Activated naive CD8-positive, alpha-beta T cell treated with anti-CD3 and anti-CD28 coated beads, Interleukin-2, amount 10 ng/mL, durations not matched to agents 7 days and 5 days (primary cell): Measurements from ENCODE around the gene OGFOD2. TPM values are rescaled to one million over a fixed set of nuclear protein-coding genes. Genes with fewer than 3 reads are reported as not detected.

Experiments
- ATAC-seq: fragments of 150-1000 bp; cut with Tn5 transposase; one replicate; pipeline ENCODE4 v1.10.0; 2021; ENCODE audit warnings: low read depth, moderate library complexity
- POLR2A ChIA-PET: fragments of 350-600 bp; sonication (Branson Sonifier 250); formaldehyde crosslinking; loops from one replicate; lab custom pipeline; 2021; ENCODE audit warnings: antibody characterized with exemption; lab: Charles Lee
- DNase-seq: peaks from one replicate; pipeline ENCODE4 v3.0.0; 2021
- H3K27ac Mint-ChIP-seq: one replicate; pipeline ENCODE4 v1.8.0; 2022; ENCODE audit warnings: mild to moderate bottlenecking, mixed read lengths
- H3K27me3 Mint-ChIP-seq: one replicate; pipeline ENCODE4 v1.8.0; 2022; ENCODE audit warnings: mild to moderate bottlenecking, moderate library complexity, mixed read lengths
- H3K36me3 Mint-ChIP-seq: one replicate; pipeline ENCODE4 v1.8.0; 2021; ENCODE audit warnings: mild to moderate bottlenecking, mixed read lengths
- H3K4me1 Mint-ChIP-seq: one replicate; pipeline ENCODE4 v1.8.0; 2021; ENCODE audit warnings: mixed read lengths
- H3K4me3 Mint-ChIP-seq: one replicate; pipeline ENCODE4 v1.8.0; 2022; ENCODE audit warnings: mild to moderate bottlenecking, moderate library complexity, mixed read lengths
- H3K9me3 Mint-ChIP-seq: one replicate; pipeline ENCODE4 v1.8.0; 2021; ENCODE audit warnings: mixed read lengths
- total RNA-seq, 2 experiments: library from RNA; stranded (reverse); gene quantifications; one replicate each; pipeline ENCODE4 v1.2.3, GENCODE V29; 2021

Gene OGFOD2
- total RNA-seq, 2 experiments from 2014 or later, result 33.8 to 35.5 TPM

DNA sequence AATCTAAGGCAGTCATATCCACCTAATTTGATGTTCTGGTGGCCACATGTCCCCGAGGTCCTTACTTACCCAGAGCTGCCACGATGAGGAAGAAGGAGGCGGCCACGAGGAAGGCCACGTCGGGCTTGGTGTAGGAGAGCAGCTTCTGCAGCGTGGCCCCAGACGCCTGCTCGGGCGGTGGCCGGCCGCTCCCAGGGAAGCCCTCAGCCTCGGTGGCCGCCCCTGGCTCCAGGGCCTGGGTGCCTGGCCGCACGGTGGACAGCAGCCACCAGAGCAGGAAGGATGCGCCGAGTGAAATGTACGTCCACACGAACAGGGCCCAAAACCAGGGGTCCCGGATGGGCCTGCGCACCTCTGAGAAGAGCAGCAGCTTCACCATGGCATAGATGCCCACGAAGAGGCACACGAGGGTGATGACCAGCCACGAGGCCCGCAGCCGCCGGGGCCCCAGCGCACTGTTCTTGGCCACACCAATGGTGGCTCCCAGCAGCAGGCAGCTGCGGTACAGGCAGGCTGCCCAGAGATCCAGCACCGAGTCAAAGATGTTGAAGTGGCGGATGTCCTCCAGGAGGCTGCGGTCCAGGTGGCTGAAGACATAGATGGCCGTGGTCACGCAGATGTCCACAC lies 15.4 kb upstream of the OGFOD2 start:
- Mint-ChIP-seq H3K27ac (no peak overlapping the region), H3K4me3 (no peak overlapping the region), H3K9me3 (no peaks in the 10 kb centered on the region), H3K27me3 (no peaks in the 10 kb centered on the region), H3K4me1 (peaks cover 2% of the 10 kb centered on the region), H3K36me3 (no peaks in the 10 kb centered on the region)
- DNase-seq (no peak), ATAC-seq (no peak)
- POLR2A ChIA-PET, result no interaction called here

DNA sequence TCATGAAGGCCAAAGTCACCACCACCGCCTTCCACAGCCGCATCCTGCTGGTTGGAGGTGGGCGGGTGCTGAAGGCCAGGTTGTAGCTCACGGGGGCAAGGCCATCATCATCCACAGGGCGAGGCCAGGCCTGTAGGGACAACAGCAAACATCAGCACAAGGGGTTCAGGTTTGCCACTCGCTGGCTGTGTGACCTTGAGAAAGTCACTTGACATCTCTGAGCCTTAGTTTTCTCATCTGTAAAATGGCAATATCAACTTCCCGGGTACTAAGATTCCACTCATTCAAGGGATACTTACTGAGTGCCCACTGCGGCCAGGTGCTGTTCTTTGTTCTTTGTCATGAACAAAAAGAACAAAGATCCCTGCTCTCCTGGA lies 14.9 kb upstream of the OGFOD2 start:
- POLR2A ChIA-PET, result interaction anchor here (0.7 kb wide), 1 partner anchor 19 kb away, joined by 3 read pairs; no protein-coding TSS in a partner anchor
- H3K4me3 Mint-ChIP-seq, result no peak overlapping the region

GRCh38 chr12:122961531-122962329 lies 13.3 kb upstream of the OGFOD2 start:
- no peaks in the 10 kb centered on the region for H3K9me3 Mint-ChIP-seq

More for the DNA sequence above, 14.9 kb upstream of the OGFOD2 start:
- Mint-ChIP-seq H3K9me3 (no peaks in the 10 kb centered on the region), H3K27ac (no peak overlapping the region), H3K36me3 (no peaks in the 10 kb centered on the region), H3K4me1 (peaks cover 5% of the 10 kb centered on the region), H3K27me3 (no peaks in the 10 kb centered on the region)
- DNase-seq (no peak), ATAC-seq (no peak)

GRCh38 chr12:122963941-122964265 lies 11.1 kb upstream of the OGFOD2 start:
- no peak for DNase-seq
- Mint-ChIP-seq H3K36me3 (no peaks in the 10 kb centered on the region), H3K4me1 (peaks cover 9% of the 10 kb centered on the region), H3K27ac (no peak overlapping the region), H3K27me3 (no peaks in the 10 kb centered on the region), H3K9me3 (no peaks in the 10 kb centered on the region), H3K4me3 (no peak overlapping the region)
- POLR2A ChIA-PET, result interaction anchor here (1.0 kb wide), 1 partner anchor 12 kb away, joined by 3 read pairs; the partner anchor contains the start of gene OGFOD2
- ATAC-seq, result no peak

More at GRCh38 chr12:122961531-122962329, 13.3 kb upstream of the OGFOD2 start:
- ATAC-seq, result no peak
- no peak for DNase-seq
- Mint-ChIP-seq H3K4me3 (no peak overlapping the region), H3K27ac (no peak overlapping the region), H3K36me3 (no peaks in the 10 kb centered on the region), H3K4me1 (peaks cover 5% of the 10 kb centered on the region), H3K27me3 (no peaks in the 10 kb centered on the region)
- POLR2A ChIA-PET, result no interaction called here

DNA sequence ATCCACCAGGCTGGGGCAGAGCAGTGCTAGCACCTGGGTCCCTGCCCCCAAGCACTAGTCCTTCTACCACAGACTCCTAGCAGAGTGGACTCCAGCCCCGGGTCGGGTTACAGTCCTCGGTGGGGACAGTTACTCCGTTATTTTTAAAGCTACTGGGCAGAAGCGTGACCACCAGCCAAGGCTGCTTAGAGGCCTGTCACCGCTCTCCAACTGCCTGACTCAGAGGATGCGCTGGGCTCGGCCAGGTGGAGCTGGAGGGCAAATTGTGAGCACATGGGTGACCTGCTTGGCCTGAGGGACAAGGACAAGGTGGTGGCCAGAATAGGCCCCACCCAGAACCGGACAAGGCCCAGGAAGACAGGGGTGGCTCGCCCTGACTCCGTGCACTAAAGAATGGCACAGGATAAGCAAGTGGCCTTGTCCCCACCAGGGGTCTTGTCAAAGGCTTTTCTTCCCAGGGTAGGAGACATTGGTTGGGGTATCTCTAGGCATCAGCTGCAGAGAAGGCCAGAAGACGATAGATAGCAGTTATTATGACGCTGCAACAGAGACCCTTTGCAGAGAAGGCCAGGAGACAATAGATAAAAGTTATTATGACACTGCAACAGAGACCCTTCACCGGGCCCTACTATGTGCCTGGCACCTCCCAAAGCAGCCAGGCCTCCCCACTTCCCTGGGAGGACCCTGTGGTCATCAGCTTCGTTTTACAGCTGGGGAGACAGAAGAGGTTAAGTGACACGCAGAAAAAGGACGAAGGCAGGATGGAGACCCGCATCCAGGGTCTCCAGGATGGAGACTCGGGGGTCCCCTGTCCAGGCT lies 10.4 kb upstream of the OGFOD2 start:
- H3K4me3 Mint-ChIP-seq, result peak overlapping the region; percentile 70
- no peaks in the 10 kb centered on the region for H3K9me3 Mint-ChIP-seq
- H3K4me1 Mint-ChIP-seq, result peaks cover 9% of the 10 kb centered on the region
- H3K36me3 Mint-ChIP-seq, result no peaks in the 10 kb centered on the region
- peak overlapping the region; percentile 58 for H3K27ac Mint-ChIP-seq
- ATAC-seq, result no peak
- POLR2A ChIA-PET, result interaction anchor here (0.9 to 1.1 kb wide), 2 partner anchors 10 to 64 kb away, joined by 3 to 4 read pairs; partner anchors contain the start of gene OGFOD2
- no peaks in the 10 kb centered on the region for H3K27me3 Mint-ChIP-seq
- DNase-seq, result no peak

DNA sequence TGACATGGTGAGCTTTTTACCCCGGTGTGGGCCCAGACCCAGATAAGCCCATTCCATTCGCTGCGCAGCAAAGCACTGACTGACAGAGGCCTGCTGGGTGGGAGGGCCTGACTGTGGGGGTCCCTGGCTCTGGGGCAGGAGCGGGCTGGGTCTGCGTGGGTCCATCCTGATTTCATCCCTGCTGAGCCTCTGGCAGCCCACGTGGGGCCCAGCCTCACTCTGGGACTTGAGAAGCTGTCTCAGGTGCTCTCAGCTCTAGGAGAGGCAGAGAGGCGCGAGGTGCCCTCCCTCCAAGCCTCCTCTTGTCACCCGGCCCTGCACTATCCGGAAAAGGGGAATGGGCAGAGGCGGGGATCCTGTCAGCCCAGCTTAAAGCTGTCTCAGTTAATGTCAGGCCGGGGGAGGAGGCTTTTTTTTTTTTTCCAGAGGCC lies 9.7 kb upstream of the OGFOD2 start:
- Mint-ChIP-seq H3K9me3 (no peaks in the 10 kb centered on the region), H3K4me1 (peaks cover 9% of the 10 kb centered on the region), H3K4me3 (peak overlapping the region; percentile 70), H3K27me3 (no peaks in the 10 kb centered on the region), H3K27ac (no peak overlapping the region), H3K36me3 (no peaks in the 10 kb centered on the region)
- ATAC-seq, result no peak
- POLR2A ChIA-PET, result interaction anchor here (0.9 to 2.4 kb wide), 4 partner anchors 9 to 268 kb away, joined by 3 to 23 read pairs (median 10); partner anchors contain the start of genes MPHOSPH9, MTRFR and OGFOD2
- no peak for DNase-seq

GRCh38 chr12:122965851-122966742 lies 8.9 kb upstream of the OGFOD2 start, which contains the start of gene ABCB9:
Gene ABCB9 (minus strand): TSS chr12:122966463. CDS start chr12:122960235, 6,228 bp downstream.
- Mint-ChIP-seq H3K36me3 (no peaks in the 10 kb centered on the region), H3K9me3 (no peaks in the 10 kb centered on the region), H3K27ac (no peak within 1 kb of the TSS), H3K4me3 (peak within 1 kb of the TSS; percentile 67), H3K27me3 (no peaks in the 10 kb centered on the region), H3K4me1 (peaks cover 9% of the 10 kb centered on the region)
- peak; percentile 97 for ATAC-seq
- DNase-seq, result peak; percentile 94
- POLR2A ChIA-PET, result interaction anchor here (0.6 to 2.4 kb wide), 7 partner anchors 9 to 272 kb away, joined by 3 to 23 read pairs (median 5); partner anchors contain the start of genes ARL6IP4, MPHOSPH9, MTRFR and OGFOD2

GRCh38 chr12:122966743-122967550 lies 8.1 kb upstream of the OGFOD2 start:
- H3K4me1 Mint-ChIP-seq, result peaks cover 9% of the 10 kb centered on the region
- no peak overlapping the region for H3K27ac Mint-ChIP-seq
- no peaks in the 10 kb centered on the region for H3K36me3 Mint-ChIP-seq
- H3K9me3 Mint-ChIP-seq, result no peaks in the 10 kb centered on the region
- H3K4me3 Mint-ChIP-seq, result peak overlapping the region; percentile 3
- ATAC-seq (no peak), DNase-seq (no peak)
- no peaks in the 10 kb centered on the region for H3K27me3 Mint-ChIP-seq
- POLR2A ChIA-PET, result interaction anchor here (0.5 to 2.4 kb wide), 8 partner anchors 8 to 630 kb away, joined by 3 to 23 read pairs (median 4); partner anchors contain the start of genes ARL6IP4, MPHOSPH9, MTRFR and OGFOD2

DNA sequence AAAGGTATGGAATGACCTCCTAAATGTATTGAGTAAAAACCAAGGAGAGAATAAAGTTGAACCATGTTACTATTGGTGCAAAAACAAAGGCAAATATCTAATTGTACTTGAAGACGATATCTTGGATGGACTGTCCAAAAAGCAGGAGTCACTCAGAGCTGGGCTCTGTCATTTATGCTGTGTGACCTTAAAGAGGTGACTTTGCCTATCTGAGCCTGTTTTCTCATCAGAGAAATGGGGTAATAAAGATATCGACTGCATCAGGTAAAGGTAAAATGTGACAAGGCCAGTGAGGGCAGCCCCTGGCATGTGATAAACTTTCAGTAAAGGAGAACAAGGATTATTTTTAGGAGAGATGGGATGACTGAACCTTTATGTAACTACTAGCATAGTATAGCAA lies 6.9 kb upstream of the OGFOD2 start:
- Mint-ChIP-seq H3K4me3 (no peak overlapping the region), H3K4me1 (peaks cover 9% of the 10 kb centered on the region), H3K27me3 (no peaks in the 10 kb centered on the region), H3K27ac (no peak overlapping the region), H3K36me3 (no peaks in the 10 kb centered on the region), H3K9me3 (no peaks in the 10 kb centered on the region)
- no peak for ATAC-seq
- DNase-seq, result no peak
- POLR2A ChIA-PET, result interaction anchor here (0.7 kb wide), 1 partner anchor 437 kb away, joined by 5 read pairs; no protein-coding TSS in a partner anchor

- Mint-ChIP-seq H3K4me3 (no peak overlapping the region), H3K9me3 (no peaks in the 10 kb centered on the region), H3K27ac (no peak overlapping the region), H3K27me3 (no peaks in the 10 kb centered on the region), H3K4me1 (peaks cover 10% of the 10 kb centered on the region), H3K36me3 (no peaks in the 10 kb centered on the region)
- ATAC-seq (no peak), DNase-seq (no peak)
- POLR2A ChIA-PET, result interaction anchor here (1.0 to 1.7 kb wide), 2 partner anchors 13 to 68 kb away, joined by 3 to 6 read pairs; no protein-coding TSS in a partner anchor
Observed at GRCh38 chr12:122969676-122970075, 5.4 kb upstream of the OGFOD2 start.

DNA sequence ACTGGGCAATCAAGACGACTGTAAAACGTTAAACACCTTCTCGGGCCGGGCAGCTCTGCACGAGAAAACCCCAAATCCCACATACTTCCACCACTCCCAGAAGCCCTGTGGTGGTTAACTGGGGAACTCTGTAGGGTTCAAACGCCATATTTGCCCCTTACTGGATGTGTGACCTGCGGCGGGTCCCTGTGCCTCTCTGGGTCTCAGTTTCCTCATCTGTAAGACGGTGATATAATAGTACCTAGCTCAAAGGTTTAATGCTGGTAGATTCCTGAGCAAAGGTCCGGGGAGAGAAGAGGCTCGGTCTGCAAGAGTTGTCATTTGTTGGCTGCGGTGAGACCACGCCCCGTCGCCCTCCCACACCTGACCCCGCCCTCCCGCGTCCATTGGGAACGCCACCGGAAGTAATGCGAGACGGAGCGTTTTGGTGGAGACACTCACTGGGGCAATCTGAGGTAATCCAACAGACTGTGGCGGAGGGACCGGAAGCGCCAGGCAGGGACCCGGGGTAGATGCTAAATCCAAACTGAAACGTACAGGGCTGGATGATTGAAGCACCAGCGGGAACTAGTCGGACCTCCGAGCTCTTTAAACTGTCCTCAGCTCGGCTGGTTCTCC lies 661 bp upstream of the OGFOD2 start:
- ATAC-seq (peak; percentile 80), DNase-seq (peak; percentile 98)
- no peaks in the 10 kb centered on the region for H3K27me3 Mint-ChIP-seq
- POLR2A ChIA-PET, result interaction anchor here (0.6 to 3.5 kb wide), 14 partner anchors 8 to 628 kb away, joined by 3 to 42 read pairs (median 3); partner anchors contain the start of genes ABCB9, MPHOSPH9, MTRFR and PITPNM2
- peak overlapping the region; percentile 94 for H3K4me3 Mint-ChIP-seq
- peak overlapping the region; percentile 98 for H3K27ac Mint-ChIP-seq
- peaks cover 13% of the 10 kb centered on the region for H3K4me1 Mint-ChIP-seq
- no peaks in the 10 kb centered on the region for H3K36me3 Mint-ChIP-seq
- no peaks in the 10 kb centered on the region for H3K9me3 Mint-ChIP-seq
